Stimulated activated memory B cell treated with anti-CD40 and anti-IgM and Interleukin-4, amounts not matched to agents 10 μg/mL and 1 μg/mL and 100 μg/mL, for 72 hours (primary cell): Measurements from ENCODE around the gene ABHD17C.

Experiments used
- ATAC-seq: fragments of 150-1000 bp; cut with Tn5 transposase; 2 replicates; pipeline ENCODE4 v1.10.0; 2021
- H3K27ac Mint-ChIP-seq: one replicate; pipeline ENCODE4 v1.8.0; 2022; ENCODE audit warnings: mild to moderate bottlenecking, mixed read lengths
- H3K27me3 Mint-ChIP-seq: one replicate; pipeline ENCODE4 v1.8.0; 2022; ENCODE audit warnings: mixed read lengths
- H3K36me3 Mint-ChIP-seq: one replicate; pipeline ENCODE4 v1.8.0; 2022; ENCODE audit warnings: mixed read lengths
- H3K4me1 Mint-ChIP-seq: one replicate; pipeline ENCODE4 v1.8.0; 2022; ENCODE audit warnings: mixed read lengths
- H3K4me3 Mint-ChIP-seq: one replicate; pipeline ENCODE4 v1.8.0; 2022; ENCODE audit warnings: mild to moderate bottlenecking, moderate library complexity, mixed read lengths
- H3K9me3 Mint-ChIP-seq: one replicate; pipeline ENCODE4 v1.8.0; 2022; ENCODE audit warnings: mixed read lengths

Gene ABHD17C

DNA sequence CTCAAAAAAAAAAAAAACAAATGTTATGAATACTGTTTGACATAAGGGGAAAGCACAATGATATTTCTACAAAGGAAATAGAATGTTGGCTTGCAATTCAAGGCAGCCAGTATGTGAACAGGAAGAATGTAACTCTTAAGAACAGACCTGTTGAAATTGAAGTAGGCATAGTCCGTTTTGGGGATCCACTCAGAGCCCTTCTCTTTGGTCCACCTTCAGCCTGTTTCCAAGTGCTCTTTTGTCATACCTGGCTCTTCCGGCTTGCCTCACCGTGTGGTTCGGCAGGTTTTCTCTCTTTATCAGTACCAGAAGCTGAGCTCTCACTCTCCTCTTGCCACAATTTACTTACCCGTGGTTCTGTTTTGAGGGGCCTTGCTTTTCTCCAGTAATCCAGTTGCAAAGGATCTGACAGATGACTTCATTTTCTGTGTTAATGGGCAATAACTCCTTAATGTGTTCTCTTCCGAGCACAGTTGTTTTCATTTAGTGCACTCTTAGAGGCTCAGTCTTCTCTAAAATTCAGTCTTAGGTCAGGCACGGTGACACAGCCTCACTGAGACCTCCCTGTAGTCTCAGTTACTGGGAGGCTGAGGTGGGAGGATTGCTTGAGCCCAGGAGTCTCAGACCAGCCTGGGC, 6.7 kb downstream of the ABHD17C start:
- no peak overlapping the region for H3K27ac Mint-ChIP-seq
- H3K9me3 Mint-ChIP-seq, result no peaks in the 10 kb centered on the region
- peaks cover under 1% of the 10 kb centered on the region for H3K4me1 Mint-ChIP-seq
- no peaks in the 10 kb centered on the region for H3K27me3 Mint-ChIP-seq
- H3K36me3 Mint-ChIP-seq, result no peaks in the 10 kb centered on the region
- H3K4me3 Mint-ChIP-seq, result no peak overlapping the region
- ATAC-seq, result no peak

DNA sequence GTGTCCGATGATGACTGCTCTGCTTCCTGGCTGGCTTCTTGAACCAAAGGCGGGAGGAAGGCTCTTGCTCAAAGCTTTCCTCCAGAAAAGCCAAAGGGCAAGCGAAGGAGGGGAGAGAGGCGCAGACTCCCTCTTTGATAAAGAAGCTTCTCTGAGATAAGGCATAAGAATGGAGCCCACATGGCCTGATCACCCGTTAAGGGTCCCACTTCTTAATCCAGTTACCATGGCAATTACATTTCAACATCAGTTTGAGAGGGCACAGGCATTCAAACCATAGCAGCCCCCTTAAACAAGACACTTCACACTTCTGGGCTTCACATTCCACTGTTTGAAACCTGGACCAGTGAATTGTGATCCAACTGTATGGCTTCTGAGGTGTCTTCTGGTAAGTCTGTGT, 8.0 kb downstream of the ABHD17C start:
- H3K4me3 Mint-ChIP-seq, result no peak overlapping the region
- no peak for ATAC-seq
- no peaks in the 10 kb centered on the region for H3K9me3 Mint-ChIP-seq
- no peaks in the 10 kb centered on the region for H3K36me3 Mint-ChIP-seq
- no peaks in the 10 kb centered on the region for H3K27me3 Mint-ChIP-seq
- no peak overlapping the region for H3K27ac Mint-ChIP-seq
- H3K4me1 Mint-ChIP-seq, result no peaks in the 10 kb centered on the region

DNA sequence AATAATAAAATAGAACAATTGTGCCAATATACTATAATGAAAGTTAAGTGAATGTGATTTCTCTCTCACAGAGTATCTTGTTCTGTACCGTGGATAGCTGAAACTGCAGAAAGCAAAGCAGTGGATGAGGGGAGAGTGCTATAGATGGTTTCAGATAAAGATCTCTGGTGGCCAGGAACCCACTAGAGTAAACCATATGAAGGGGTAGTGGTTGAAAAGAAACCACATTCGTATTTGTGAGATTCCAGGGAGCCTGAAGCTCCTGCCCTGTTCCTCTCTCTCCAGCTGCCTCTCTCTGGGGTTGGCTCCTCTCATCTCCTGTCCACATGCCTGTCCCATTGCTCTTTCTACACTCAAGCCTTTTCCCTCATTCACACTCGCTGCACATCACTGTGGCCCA, 8.9 kb downstream of the ABHD17C start:
- Mint-ChIP-seq H3K27ac (no peak overlapping the region), H3K4me1 (no peaks in the 10 kb centered on the region), H3K4me3 (no peak overlapping the region)

DNA sequence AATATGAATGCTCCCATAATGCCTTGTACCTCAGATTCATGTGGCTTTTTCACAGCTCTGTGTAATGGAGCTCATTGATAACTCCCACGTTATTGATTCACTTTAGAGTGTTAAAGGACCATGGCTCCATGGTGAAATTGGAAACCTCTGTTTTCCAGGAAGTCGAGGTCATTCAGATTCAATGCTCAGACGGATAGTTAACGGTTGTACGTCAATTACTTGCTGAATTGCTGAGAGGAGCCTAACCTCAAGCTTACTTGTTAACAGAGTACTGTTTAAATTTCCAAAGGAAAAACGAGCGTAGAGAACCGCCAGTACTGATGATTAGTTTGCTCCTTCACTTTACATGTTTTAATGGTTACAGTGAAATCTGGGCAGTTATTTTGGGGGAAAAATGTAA, 11.1 kb downstream of the ABHD17C start:
- no peaks in the 10 kb centered on the region for H3K9me3 Mint-ChIP-seq
- no peaks in the 10 kb centered on the region for H3K4me1 Mint-ChIP-seq
- H3K27me3 Mint-ChIP-seq, result no peaks in the 10 kb centered on the region
- no peaks in the 10 kb centered on the region for H3K36me3 Mint-ChIP-seq
- no peak overlapping the region for H3K27ac Mint-ChIP-seq
- no peak for ATAC-seq
- no peak overlapping the region for H3K4me3 Mint-ChIP-seq

More for the DNA sequence above, 8.9 kb downstream of the ABHD17C start:
- Mint-ChIP-seq H3K36me3 (no peaks in the 10 kb centered on the region), H3K27me3 (no peaks in the 10 kb centered on the region), H3K9me3 (no peaks in the 10 kb centered on the region)
- no peak for ATAC-seq

DNA sequence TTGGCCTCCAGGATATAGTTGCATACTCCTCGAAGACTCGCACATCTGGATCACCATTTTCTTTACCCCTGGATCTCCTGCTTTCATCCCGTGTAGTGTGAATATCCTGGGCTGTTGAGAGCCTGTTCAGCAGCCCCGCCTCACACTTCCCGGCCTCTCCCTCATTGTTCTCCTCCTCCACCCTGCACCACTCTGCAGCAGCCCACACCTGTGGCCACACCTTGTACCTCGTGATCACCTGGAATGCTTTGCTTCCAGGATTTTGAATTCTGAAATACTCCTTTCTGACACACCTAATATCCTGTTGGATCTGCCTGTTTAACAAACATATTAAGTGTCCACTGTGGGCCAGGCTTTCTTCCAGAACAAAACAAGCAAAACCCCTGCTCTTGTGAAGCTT, 14.4 kb downstream of the ABHD17C start:
- Mint-ChIP-seq H3K4me1 (no peaks in the 10 kb centered on the region), H3K27ac (no peak overlapping the region), H3K27me3 (no peaks in the 10 kb centered on the region), H3K4me3 (no peak overlapping the region), H3K36me3 (no peaks in the 10 kb centered on the region), H3K9me3 (no peaks in the 10 kb centered on the region)
- ATAC-seq, result no peak

DNA sequence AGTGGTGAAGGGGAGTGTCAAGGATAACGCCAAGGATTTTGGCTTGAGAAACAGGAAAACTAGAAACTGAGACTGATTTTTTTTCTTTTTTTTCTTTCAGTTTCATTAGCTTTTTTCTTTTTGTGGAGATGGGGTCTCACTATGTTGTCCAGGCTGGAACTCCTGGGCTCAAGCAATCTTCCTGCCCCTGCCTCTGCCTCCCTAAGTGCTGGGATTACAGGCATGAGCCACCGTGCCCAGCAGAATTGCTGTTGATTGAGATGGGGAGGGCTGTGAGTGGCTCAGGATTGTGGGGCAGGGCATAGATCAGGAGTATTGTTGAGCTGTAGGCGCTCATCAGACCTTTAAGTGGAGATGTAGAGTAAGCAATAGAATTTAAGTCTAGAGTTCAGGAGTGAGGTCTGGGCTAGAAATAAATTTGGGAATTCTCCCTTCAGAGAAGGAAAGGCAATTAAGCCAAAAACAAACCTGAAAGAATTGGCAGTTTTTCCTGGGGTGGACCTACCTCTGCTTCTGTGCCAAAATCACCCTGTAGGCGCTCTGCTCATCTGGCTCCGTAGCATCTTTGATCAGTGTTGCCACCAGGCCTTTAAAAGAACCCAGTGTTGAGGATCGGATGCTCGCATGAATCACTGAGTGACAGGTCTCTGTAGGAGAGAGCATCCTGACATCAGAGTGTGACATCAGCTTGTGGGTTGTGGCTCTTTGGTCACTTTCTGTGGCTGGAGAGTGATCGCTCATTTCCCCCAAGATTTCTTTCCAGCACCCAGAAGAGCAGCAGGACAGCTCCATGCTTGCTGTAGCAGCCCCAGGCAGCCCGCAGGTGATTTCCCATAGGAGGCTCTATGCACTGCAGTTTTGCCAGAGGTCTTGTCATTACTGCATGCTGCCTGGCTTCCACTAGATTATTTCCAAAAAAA, 15.8 kb downstream of the ABHD17C start:
- Mint-ChIP-seq H3K4me3 (no peak overlapping the region), H3K27me3 (no peaks in the 10 kb centered on the region), H3K9me3 (no peaks in the 10 kb centered on the region), H3K4me1 (no peaks in the 10 kb centered on the region), H3K36me3 (no peaks in the 10 kb centered on the region), H3K27ac (no peak overlapping the region)
- ATAC-seq, result no peak

DNA sequence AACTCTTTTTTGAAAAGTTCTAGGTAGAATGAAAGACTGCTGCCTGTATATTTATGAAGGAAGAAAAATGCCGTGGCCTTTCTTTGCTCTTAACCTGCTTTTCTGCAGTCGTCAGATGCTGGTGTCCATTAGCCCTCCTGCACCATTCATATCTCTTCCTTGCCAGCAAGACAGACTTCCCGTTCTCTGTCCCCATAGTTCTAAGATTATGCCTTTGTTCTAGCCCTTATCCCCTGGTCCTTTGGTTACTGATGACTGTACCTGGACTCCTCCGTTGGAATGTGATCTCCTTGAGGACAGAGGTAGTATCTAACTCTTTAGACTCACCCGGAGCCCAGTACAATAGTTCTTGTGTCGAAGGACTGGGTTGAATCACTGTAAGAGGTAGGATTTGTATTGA, 16.8 kb downstream of the ABHD17C start:
- Mint-ChIP-seq H3K27ac (no peak overlapping the region), H3K9me3 (no peaks in the 10 kb centered on the region), H3K4me3 (no peak overlapping the region), H3K4me1 (no peaks in the 10 kb centered on the region), H3K36me3 (no peaks in the 10 kb centered on the region), H3K27me3 (no peaks in the 10 kb centered on the region)
- ATAC-seq, result no peak

DNA sequence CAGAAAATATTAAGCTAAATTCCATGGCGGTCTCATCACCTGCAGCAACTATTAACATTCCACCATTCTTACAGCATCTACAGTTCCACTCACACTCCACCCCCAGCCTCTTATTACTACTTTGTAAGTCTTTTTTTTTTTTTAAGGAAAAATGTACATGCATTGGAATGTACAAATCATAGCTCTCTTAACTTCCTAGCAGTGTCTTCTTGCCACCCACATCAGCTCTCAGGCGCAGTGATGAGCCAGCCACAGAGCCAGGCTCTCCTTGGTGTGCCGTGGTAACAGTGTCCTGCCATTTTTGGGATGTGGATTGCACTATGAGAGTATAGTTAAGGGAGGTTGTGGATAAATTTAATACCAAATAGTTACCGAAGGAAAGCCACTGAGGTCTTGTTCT, 17.8 kb downstream of the ABHD17C start:
- H3K9me3 Mint-ChIP-seq, result no peaks in the 10 kb centered on the region
- no peak overlapping the region for H3K27ac Mint-ChIP-seq
- H3K36me3 Mint-ChIP-seq, result no peaks in the 10 kb centered on the region
- no peak for ATAC-seq
- no peak overlapping the region for H3K4me3 Mint-ChIP-seq
- no peaks in the 10 kb centered on the region for H3K27me3 Mint-ChIP-seq
- H3K4me1 Mint-ChIP-seq, result no peaks in the 10 kb centered on the region

DNA sequence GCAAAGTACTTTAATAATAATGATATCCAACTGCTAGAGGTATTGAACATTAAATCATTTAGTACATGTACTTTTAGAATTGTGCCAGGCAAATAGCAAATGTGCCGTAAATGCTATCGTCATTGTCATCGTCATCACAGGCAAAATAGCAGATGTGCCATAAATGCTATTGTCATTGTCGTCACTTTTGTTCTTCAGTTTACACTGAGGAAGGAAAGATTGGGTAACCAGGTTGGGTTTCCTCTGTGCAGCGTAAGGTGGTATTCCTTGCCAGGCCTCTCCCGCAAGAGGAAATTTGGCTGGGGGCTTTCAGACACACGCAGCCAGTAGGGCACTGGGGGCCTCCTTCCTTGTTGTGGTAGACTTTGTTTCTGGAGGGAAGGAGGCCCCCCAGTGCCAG, 26.4 kb downstream of the ABHD17C start:
- peaks cover 2% of the 10 kb centered on the region for H3K9me3 Mint-ChIP-seq
- no peaks in the 10 kb centered on the region for H3K27me3 Mint-ChIP-seq
- H3K4me1 Mint-ChIP-seq, result no peaks in the 10 kb centered on the region
- H3K27ac Mint-ChIP-seq, result no peak overlapping the region
- no peak for ATAC-seq
- no peak overlapping the region for H3K4me3 Mint-ChIP-seq
- H3K36me3 Mint-ChIP-seq, result no peaks in the 10 kb centered on the region

DNA sequence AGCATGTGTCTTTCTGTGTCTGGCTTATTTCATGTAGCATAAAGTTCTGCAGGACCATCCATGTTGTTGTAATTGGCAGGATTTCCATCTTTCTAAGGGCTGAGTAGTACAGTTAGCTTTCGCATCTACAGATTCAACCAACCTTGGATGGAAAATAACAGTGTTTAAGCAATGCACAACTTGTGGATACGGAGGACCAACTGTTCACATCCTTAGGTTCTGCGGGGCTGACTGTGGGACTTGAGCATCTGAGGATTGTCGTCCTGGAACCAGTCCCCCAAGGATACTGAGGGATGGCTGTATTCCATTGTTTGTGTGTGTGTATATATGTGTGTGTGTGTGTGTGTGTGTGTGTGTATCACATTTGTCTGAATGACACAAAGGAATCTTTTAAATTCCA, 27.7 kb downstream of the ABHD17C start:
- H3K27ac Mint-ChIP-seq, result no peak overlapping the region
- no peak for ATAC-seq
- H3K4me3 Mint-ChIP-seq, result no peak overlapping the region
- H3K4me1 Mint-ChIP-seq, result no peaks in the 10 kb centered on the region
- H3K9me3 Mint-ChIP-seq, result peaks cover 2% of the 10 kb centered on the region
- no peaks in the 10 kb centered on the region for H3K36me3 Mint-ChIP-seq
- H3K27me3 Mint-ChIP-seq, result no peaks in the 10 kb centered on the region

DNA sequence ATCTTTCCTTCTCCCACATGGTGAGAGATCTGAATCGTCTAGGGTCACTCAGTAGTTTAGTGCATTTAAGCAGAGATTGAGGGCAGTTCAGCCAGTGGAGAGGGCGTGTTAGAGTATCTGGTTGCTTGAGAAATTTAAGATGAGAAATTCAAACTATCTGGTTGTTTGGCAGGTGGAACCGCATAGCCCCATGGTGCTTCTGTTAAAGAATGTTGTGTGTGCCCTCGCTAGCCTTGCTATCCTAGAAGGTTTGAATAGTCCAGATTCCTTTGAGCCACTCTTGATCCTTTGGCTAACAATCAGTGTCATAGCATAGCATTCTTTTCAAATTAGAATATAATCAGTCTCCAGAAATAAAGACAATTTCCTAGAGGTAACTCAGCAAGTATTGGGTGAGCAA, 32.1 kb downstream of the ABHD17C start:
- H3K4me3 Mint-ChIP-seq, result no peak overlapping the region
- no peaks in the 10 kb centered on the region for H3K36me3 Mint-ChIP-seq
- H3K27ac Mint-ChIP-seq, result no peak overlapping the region
- no peaks in the 10 kb centered on the region for H3K4me1 Mint-ChIP-seq
- ATAC-seq, result no peak
- no peaks in the 10 kb centered on the region for H3K9me3 Mint-ChIP-seq
- H3K27me3 Mint-ChIP-seq, result no peaks in the 10 kb centered on the region

DNA sequence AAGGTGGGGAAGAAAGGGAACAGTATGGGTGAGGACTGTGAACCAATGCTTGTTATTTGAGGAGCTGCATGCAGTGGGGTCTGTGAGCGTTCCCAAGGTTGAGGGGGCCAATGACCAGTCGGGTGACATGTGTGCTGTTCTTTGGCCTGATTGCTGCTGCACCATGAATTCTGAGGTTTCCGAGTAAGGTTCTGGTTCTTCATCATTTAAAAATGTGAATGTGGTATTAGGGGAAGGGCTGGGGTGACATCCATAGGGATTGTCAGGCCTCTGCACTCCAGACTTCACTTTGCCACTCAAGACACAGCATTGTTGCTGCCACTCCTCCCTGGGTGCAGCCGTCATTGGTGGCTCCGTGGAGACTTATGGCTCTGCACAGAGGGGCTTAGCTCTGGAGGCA, 32.5 kb downstream of the ABHD17C start:
- Mint-ChIP-seq H3K4me3 (no peak overlapping the region), H3K4me1 (no peaks in the 10 kb centered on the region)

DNA sequence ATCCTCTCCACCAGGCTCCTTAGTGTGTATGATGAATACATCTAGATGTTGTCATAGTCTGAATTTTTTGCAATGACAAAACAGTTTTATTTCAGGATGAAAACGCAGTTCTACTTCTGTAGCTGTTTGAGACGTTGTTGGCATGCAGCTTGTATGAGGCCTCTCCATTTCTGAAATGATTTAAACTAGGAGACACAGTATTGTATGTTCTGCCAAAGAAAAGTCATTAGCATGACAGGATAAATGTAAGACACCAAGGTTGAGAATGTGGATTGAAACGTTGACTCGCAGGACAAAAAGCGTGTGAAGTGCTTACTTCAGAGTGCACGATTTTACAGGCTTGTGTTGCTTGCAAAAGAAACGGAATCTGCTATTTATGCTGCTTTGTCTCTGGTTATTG, 35.3 kb downstream of the ABHD17C start:
- no peaks in the 10 kb centered on the region for H3K27me3 Mint-ChIP-seq
- no peaks in the 10 kb centered on the region for H3K9me3 Mint-ChIP-seq
- no peaks in the 10 kb centered on the region for H3K4me1 Mint-ChIP-seq
- no peak for ATAC-seq
- H3K4me3 Mint-ChIP-seq, result no peak overlapping the region
- H3K36me3 Mint-ChIP-seq, result no peaks in the 10 kb centered on the region
- H3K27ac Mint-ChIP-seq, result no peak overlapping the region

More for the DNA sequence above, 32.5 kb downstream of the ABHD17C start:
- H3K27me3 Mint-ChIP-seq, result no peaks in the 10 kb centered on the region
- H3K27ac Mint-ChIP-seq, result no peak overlapping the region
- no peak for ATAC-seq
- H3K9me3 Mint-ChIP-seq, result no peaks in the 10 kb centered on the region
- no peaks in the 10 kb centered on the region for H3K36me3 Mint-ChIP-seq

DNA sequence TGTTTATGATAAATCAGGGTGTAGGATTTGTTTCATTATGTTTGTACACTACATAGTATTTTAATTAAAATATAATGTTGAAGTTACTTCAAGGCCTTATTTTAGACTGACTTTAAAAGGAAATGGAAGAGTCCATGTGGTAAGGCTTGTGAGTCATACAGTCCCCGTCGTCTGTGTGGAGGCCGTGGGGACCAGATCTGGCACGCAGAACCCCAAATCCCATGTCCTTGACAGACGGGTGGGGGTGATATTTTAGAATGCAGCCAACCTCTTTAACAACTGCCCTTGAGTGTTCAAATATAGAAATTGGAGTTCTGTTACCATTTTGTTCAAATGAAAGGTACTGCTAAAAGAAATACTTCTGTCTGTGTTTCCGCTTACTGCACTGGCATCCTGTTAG, 35.8 kb downstream of the ABHD17C start:
- no peak overlapping the region for H3K4me3 Mint-ChIP-seq
- no peaks in the 10 kb centered on the region for H3K4me1 Mint-ChIP-seq
- H3K36me3 Mint-ChIP-seq, result no peaks in the 10 kb centered on the region

DNA sequence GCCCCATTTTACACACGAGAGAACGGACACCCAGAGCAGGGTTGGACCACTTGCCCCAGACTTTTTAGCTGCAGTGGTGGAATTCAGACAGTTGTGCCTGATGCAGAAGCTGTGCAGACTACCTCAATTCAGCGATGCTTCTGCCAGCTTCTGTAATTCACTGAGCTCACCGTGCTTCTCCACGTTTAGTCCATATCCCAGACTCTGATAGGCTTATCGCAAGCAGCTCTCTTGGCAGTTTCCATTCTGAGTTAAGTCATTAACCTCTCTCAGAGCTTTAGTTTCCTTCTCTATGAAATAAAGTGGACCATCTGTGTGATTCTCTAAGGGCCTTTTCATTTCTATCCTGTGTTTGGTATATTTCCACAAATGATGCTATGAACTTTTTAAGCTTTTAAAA, 37.1 kb downstream of the ABHD17C start:
- Mint-ChIP-seq H3K4me3 (no peak overlapping the region), H3K36me3 (no peaks in the 10 kb centered on the region), H3K27ac (no peak overlapping the region), H3K27me3 (no peaks in the 10 kb centered on the region), H3K4me1 (no peaks in the 10 kb centered on the region), H3K9me3 (no peaks in the 10 kb centered on the region)
- no peak for ATAC-seq

More for the DNA sequence above, 35.8 kb downstream of the ABHD17C start:
- H3K27me3 Mint-ChIP-seq, result no peaks in the 10 kb centered on the region
- no peaks in the 10 kb centered on the region for H3K9me3 Mint-ChIP-seq
- no peak for ATAC-seq
- no peak overlapping the region for H3K27ac Mint-ChIP-seq

DNA sequence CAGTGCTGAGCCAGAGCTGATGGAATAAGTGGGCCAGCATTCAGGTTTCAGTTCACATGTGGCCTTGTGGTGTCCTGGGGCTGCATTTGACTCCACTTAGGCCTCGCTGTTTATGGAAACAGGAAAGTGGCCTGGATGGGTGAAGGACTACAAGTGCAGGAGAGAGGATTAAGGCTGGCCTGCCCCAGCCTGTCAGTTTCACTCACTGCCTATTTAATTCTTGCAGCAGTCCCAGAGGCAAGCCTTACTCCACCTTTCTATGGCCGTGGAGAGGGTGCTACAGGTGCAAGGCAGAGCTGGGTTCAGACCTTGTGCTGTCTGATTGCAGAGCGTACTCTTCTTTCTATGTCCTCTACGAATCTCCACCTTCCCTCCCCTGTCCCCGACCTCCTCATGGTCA, 37.7 kb downstream of the ABHD17C start:
- H3K4me3 Mint-ChIP-seq, result no peak overlapping the region
- H3K4me1 Mint-ChIP-seq, result no peaks in the 10 kb centered on the region
- H3K9me3 Mint-ChIP-seq, result no peaks in the 10 kb centered on the region
- no peak for ATAC-seq
- H3K36me3 Mint-ChIP-seq, result no peaks in the 10 kb centered on the region
- no peak overlapping the region for H3K27ac Mint-ChIP-seq
- H3K27me3 Mint-ChIP-seq, result no peaks in the 10 kb centered on the region
